T-cell (primary cell): ENCODE data around the gene ST14. TPM values are rescaled to one million over a fixed set of nuclear protein-coding genes. Genes with fewer than 3 reads are reported as not detected.

ENCODE experiments used
- ATAC-seq, 4 experiments: fragments of 200-7000 bp in 3 of 4; fragments of 150-1000 bp in 1 of 4; cut with Tn5 transposase; replicated peaks in 1 of 4; 1 replicate in 3 of 4; 2 replicates in 1 of 4; pipeline ENCODE4 v1.10.0; 2021; ENCODE audit warnings: moderate library complexity in 3 of 4, mild to moderate bottlenecking in 2 of 4, moderate number of reproducible peaks in 1 of 4
- CTCF ChIA-PET, 2 donors: fragments of 300-600 bp; sonication (Branson Sonifier 250); formaldehyde crosslinking; loops; one replicate each; lab custom pipeline; 2022; ENCODE audit warnings: antibody characterized with exemption in 2 of 2; lab: Charles Lee
- POLR2A ChIA-PET, 2 donors: fragments of 300-600 bp; sonication (Branson Sonifier 250); formaldehyde crosslinking; loops; one replicate each; lab custom pipeline; 2022; ENCODE audit warnings: antibody characterized with exemption in 2 of 2; lab: Charles Lee
- DNase-seq, 35 experiments: peaks; one replicate each; pipeline versions ENCODE4 v3.0.0 to v3.0.0-alpha.2; 2013 to 2023
- H3K27ac ChIP-seq: one replicate; pipeline ENCODE4 v1.5.1; 2013; ENCODE audit warnings: low read length
- H3K27me3 ChIP-seq, 2 experiments: replicated peaks in 1 of 2; 1 replicate in 1 of 2; 2 replicates in 1 of 2; pipeline versions ENCODE4 v1.6.1 to v1.7.0; 2013; ENCODE audit warnings: low read length in 1 of 2, mixed read lengths in 1 of 2; ENCODE audit not compliant: control insufficient read depth in 2 of 2, insufficient read depth in 2 of 2; ENCODE audit errors: extremely low read depth in 1 of 2
- H3K36me3 ChIP-seq, 2 donors: 1 replicate in 1 of 2; 2 replicates in 1 of 2; pipeline versions ENCODE4 v1.6.1 to v1.7.0; 2013; ENCODE audit warnings: low read length in 1 of 2; ENCODE audit not compliant: control insufficient read depth in 2 of 2, insufficient read depth in 1 of 2; ENCODE audit errors: extremely low read depth in 1 of 2
- H3K4me1 ChIP-seq, 2 experiments: 1 replicate in 1 of 2; 2 replicates in 1 of 2; pipeline versions ENCODE4 v1.6.1 to v1.7.0; 2013; ENCODE audit warnings: low read length in 2 of 2, mixed read lengths in 1 of 2; ENCODE audit not compliant: insufficient read depth in 2 of 2, control insufficient read depth in 1 of 2; ENCODE audit errors: extremely low read depth in 1 of 2
- H3K4me3 ChIP-seq, 2 donors: 1 replicate in 1 of 2; 2 replicates in 1 of 2; pipeline versions ENCODE4 v1.5.1 to v1.7.0; 2013; ENCODE audit warnings: mild to moderate bottlenecking in 2 of 2, low read length in 1 of 2, moderate library complexity in 1 of 2; ENCODE audit not compliant: control insufficient read depth in 1 of 2; ENCODE audit errors: extremely low read depth in 1 of 2
- H3K9me3 ChIP-seq: 2 replicates; pipeline ENCODE4 v1.7.0; 2013
- H3K27ac Mint-ChIP-seq, 2 donors: one replicate each; pipeline ENCODE4 v1.8.0; 2020 to 2021; ENCODE audit warnings: mild to moderate bottlenecking in 2 of 2, mixed read lengths in 2 of 2
- H3K27me3 Mint-ChIP-seq, 2 donors: one replicate each; pipeline ENCODE4 v1.8.0; 2021 to 2022; ENCODE audit warnings: mixed read lengths in 2 of 2
- H3K36me3 Mint-ChIP-seq: one replicate; pipeline ENCODE4 v1.8.0; 2021; ENCODE audit warnings: mixed read lengths
- H3K4me1 Mint-ChIP-seq, 3 donors: one replicate each; pipeline ENCODE4 v1.8.0; 2020 to 2022; ENCODE audit warnings: mixed read lengths in 3 of 3, mild to moderate bottlenecking in 1 of 3
- H3K4me3 Mint-ChIP-seq, 3 donors: one replicate each; pipeline ENCODE4 v1.8.0; 2020 to 2022; ENCODE audit warnings: mild to moderate bottlenecking in 3 of 3, mixed read lengths in 3 of 3, moderate library complexity in 3 of 3
- H3K9me3 Mint-ChIP-seq, 3 donors: one replicate each; pipeline ENCODE4 v1.8.0; 2020 to 2022; ENCODE audit warnings: mixed read lengths in 3 of 3
- WGBS: methylation state at CpG from one replicate; pipeline ENCODE4 v1.1.5; 2013; ENCODE audit warnings: missing lambda C conversion rate; ENCODE audit not compliant: insufficient coverage; 5-methylcytosine and 5-hydroxymethylcytosine counted together
- total RNA-seq, 35 experiments: library from RNA in 6 of 35; stranded (reverse) in 6 of 35; fragments of 120-200 nt in 1 of 35; gene quantifications; one replicate each; pipeline versions ENCODE4 v1.2.1 to v1.2.4 and lab custom pipeline; 2013 to 2026

The ST14 gene
- total RNA-seq, 5 donors from 2014 or later (not counting 1 experiment from before 2014, with no cell fraction given), result 0.49 to 1.5 (median 0.82) TPM

- no peak overlapping the region for H3K4me3 ChIP-seq
- H3K36me3 Mint-ChIP-seq, result no peaks in the 10 kb centered on the region
- DNase-seq (peak; percentile 17 to 82 (median 65)), ATAC-seq (peak; percentile 87 to 93 (median 88))
- ChIA-PET POLR2A (no interaction called here), CTCF (interaction anchor here (0.7 to 1.3 kb wide), 13 partner anchors 8 to 687 kb away, joined by 3 to 13 read pairs (median 4); no protein-coding TSS in a partner anchor)
- peaks cover 9 to 12% of the 10 kb centered on the region in 2 donors for H3K27me3 Mint-ChIP-seq
- H3K9me3 ChIP-seq, result no peaks in the 10 kb centered on the region
- peaks cover 0 to 4% (median 0%) of the 10 kb centered on the region in 3 donors for H3K4me1 Mint-ChIP-seq
- no peak overlapping the region for H3K27ac Mint-ChIP-seq
- H3K4me3 Mint-ChIP-seq, result no peak overlapping the region
- WGBS, result 40% methylated on average over 27 of the region's 28 CpGs
- H3K36me3 ChIP-seq, result no peaks in the 10 kb centered on the region
- H3K9me3 Mint-ChIP-seq, result no peaks in the 10 kb centered on the region
- peaks cover 0 to 8% of the 10 kb centered on the region in 2 experiments for H3K4me1 ChIP-seq
- peaks cover 0 to 41% of the 10 kb centered on the region in 2 experiments for H3K27me3 ChIP-seq
- H3K27ac ChIP-seq, result no peak overlapping the region
These were observed 53.8 kb downstream of the ST14 start for GRCh38 chr11:130213143-130213978.

GRCh38 chr11:130213979-130214281, 54.3 kb downstream of the ST14 start:
- ChIA-PET CTCF (no interaction called here), POLR2A (no interaction called here)
- Mint-ChIP-seq H3K27me3 (peaks cover 9 to 11% of the 10 kb centered on the region in 2 donors), H3K9me3 (no peaks in the 10 kb centered on the region), H3K4me1 (peaks cover 0 to 4% (median 0%) of the 10 kb centered on the region in 3 donors), H3K27ac (no peak overlapping the region), H3K36me3 (no peaks in the 10 kb centered on the region), H3K4me3 (no peak overlapping the region)
- ATAC-seq, result no peak
- Histone ChIP-seq H3K27me3 (peaks cover 0 to 41% of the 10 kb centered on the region in 2 experiments), H3K27ac (no peak overlapping the region), H3K4me3 (no peak overlapping the region), H3K9me3 (no peaks in the 10 kb centered on the region), H3K36me3 (no peaks in the 10 kb centered on the region), H3K4me1 (peaks cover 0 to 8% of the 10 kb centered on the region in 2 experiments)
- peak in 1 of 35 experiments; percentile 5 for DNase-seq
- 95% methylated on average over 9 of the region's 9 CpGs for WGBS

- H3K4me1 Mint-ChIP-seq, result peaks cover 0 to 4% (median 0%) of the 10 kb centered on the region in 3 donors
These were observed 55.4 kb downstream of the ST14 start for GRCh38 chr11:130214861-130215530.

GRCh38 chr11:130215531-130216220, 56.1 kb downstream of the ST14 start:
- CTCF ChIA-PET, result interaction anchor here (0.5 to 0.6 kb wide), 3 partner anchors 10 to 218 kb away, joined by 4 to 6 read pairs (median 5); no protein-coding TSS in a partner anchor
- POLR2A ChIA-PET, result no interaction called here

More at GRCh38 chr11:130214861-130215530, 55.4 kb downstream of the ST14 start:
- ATAC-seq (no peak), DNase-seq (no peak)
- H3K36me3 ChIP-seq, result no peaks in the 10 kb centered on the region
- H3K27ac Mint-ChIP-seq, result no peak overlapping the region
- ChIA-PET POLR2A (no interaction called here), CTCF (interaction anchor here in 1 of 2 donors (0.5 kb wide), 2 partner anchors 68 to 168 kb away, joined by 3 to 6 read pairs; no protein-coding TSS in a partner anchor)
- no CpG with 5 or more reads among the region's 6 CpGs for WGBS
- H3K27me3 ChIP-seq, result peaks cover 0 to 35% of the 10 kb centered on the region in 2 experiments
- H3K4me3 Mint-ChIP-seq, result no peak overlapping the region
- H3K27ac ChIP-seq, result no peak overlapping the region
- H3K4me1 ChIP-seq, result peaks cover 0 to 8% of the 10 kb centered on the region in 2 experiments
- H3K9me3 Mint-ChIP-seq, result no peaks in the 10 kb centered on the region
- H3K4me3 ChIP-seq, result no peak overlapping the region
- no peaks in the 10 kb centered on the region for H3K9me3 ChIP-seq
- H3K36me3 Mint-ChIP-seq, result no peaks in the 10 kb centered on the region
- peaks cover 9 to 11% of the 10 kb centered on the region in 2 donors for H3K27me3 Mint-ChIP-seq

GRCh38 chr11:130216221-130216550, 56.6 kb downstream of the ST14 start:
- DNase-seq, result no peak
- no peak overlapping the region for H3K4me3 ChIP-seq
- no peaks in the 10 kb centered on the region for H3K36me3 Mint-ChIP-seq
- peaks cover 0 to 4% (median 0%) of the 10 kb centered on the region in 3 donors for H3K4me1 Mint-ChIP-seq
- no peak overlapping the region for H3K27ac ChIP-seq
- ChIA-PET POLR2A (no interaction called here), CTCF (interaction anchor here (0.6 kb wide), 4 partner anchors 9 to 218 kb away, joined by 3 to 5 read pairs (median 4); no protein-coding TSS in a partner anchor)
- no CpG with 5 or more reads among the region's 4 CpGs for WGBS
- no peak overlapping the region for H3K27ac Mint-ChIP-seq
- no peaks in the 10 kb centered on the region for H3K9me3 ChIP-seq
- ATAC-seq, result no peak
- peaks cover 5 to 7% of the 10 kb centered on the region in 2 donors for H3K27me3 Mint-ChIP-seq
- no peaks in the 10 kb centered on the region for H3K36me3 ChIP-seq
- no peaks in the 10 kb centered on the region for H3K9me3 Mint-ChIP-seq
- H3K27me3 ChIP-seq, result peaks cover 0 to 28% of the 10 kb centered on the region in 2 experiments
- no peak overlapping the region for H3K4me3 Mint-ChIP-seq
- H3K4me1 ChIP-seq, result peaks cover 0 to 8% of the 10 kb centered on the region in 2 experiments

More at GRCh38 chr11:130215531-130216220, 56.1 kb downstream of the ST14 start:
- H3K4me3 ChIP-seq, result no peak overlapping the region
- peaks cover 0 to 8% of the 10 kb centered on the region in 2 experiments for H3K4me1 ChIP-seq
- peaks cover 0 to 4% (median 0%) of the 10 kb centered on the region in 3 donors for H3K4me1 Mint-ChIP-seq
- no peak overlapping the region for H3K4me3 Mint-ChIP-seq
- H3K27me3 Mint-ChIP-seq, result peaks cover 5 to 7% of the 10 kb centered on the region in 2 donors
- H3K9me3 ChIP-seq, result no peaks in the 10 kb centered on the region
- DNase-seq (peak in 1 of 35 experiments; percentile 16), ATAC-seq (no peak)
- peaks cover 0 to 28% of the 10 kb centered on the region in 2 experiments for H3K27me3 ChIP-seq
- H3K27ac Mint-ChIP-seq, result no peak overlapping the region
- no peaks in the 10 kb centered on the region for H3K36me3 Mint-ChIP-seq
- no peaks in the 10 kb centered on the region for H3K9me3 Mint-ChIP-seq
- 85% methylated on average over 6 of the region's 13 CpGs for WGBS
- H3K27ac ChIP-seq, result no peak overlapping the region
- no peaks in the 10 kb centered on the region for H3K36me3 ChIP-seq
